ENCODE measurements around the gene CDCA3.

Gene CDCA3

GRCh38 chr12:6855322-6855721 lies 4.2 kb upstream of the CDCA3 start:
- TF ChIP-seq CTCF (IDR thresholded peaks at IDR 0.05; ENCODE audit: borderline replicate concordance, control extremely low read depth, extremely low read depth, insufficient read depth, missing control alignments) = no peak
- in situ Hi-C loops (cut with MboI; ENCODE audit: low sequenced_read_pairs, unreplicated experiment) = no loop called here

GRCh38 chr12:6854036-6854435 lies 3.0 kb upstream of the CDCA3 start:
- no peak for DNase-seq (ENCODE audit: low spot score)
- in situ Hi-C loops (cut with MboI; ENCODE audit: low sequenced_read_pairs, unreplicated experiment) = no loop called here
- TF ChIP-seq CTCF (IDR thresholded peaks at IDR 0.05; ENCODE audit: borderline replicate concordance, control extremely low read depth, extremely low read depth, insufficient read depth, missing control alignments) = no peak

More at GRCh38 chr12:6855322-6855721, 4.2 kb upstream of the CDCA3 start:
- no peak for DNase-seq (ENCODE audit: low spot score)

DNA sequence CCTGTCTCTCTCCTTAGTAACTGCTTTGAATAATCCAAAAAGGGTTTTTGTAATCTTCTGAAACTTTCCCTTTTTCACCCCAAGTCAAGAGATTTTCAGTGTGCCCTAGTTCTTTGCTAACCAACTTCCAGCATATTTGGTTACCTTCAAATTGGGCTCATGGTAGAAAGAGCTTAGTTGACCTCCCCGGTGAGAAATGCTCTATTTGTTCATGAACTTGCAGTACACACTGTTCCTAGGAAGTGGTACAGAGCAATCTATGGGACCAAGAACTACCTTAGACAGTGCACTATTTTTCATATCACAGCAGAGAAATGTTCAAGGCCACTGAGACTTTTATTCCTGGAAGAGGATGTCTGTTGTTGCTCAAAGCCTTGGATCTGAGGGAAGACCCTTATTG lies 2.5 kb upstream of the CDCA3 start:
- in situ Hi-C loops (cut with MboI; ENCODE audit: low sequenced_read_pairs, unreplicated experiment) = no loop called here
- TF ChIP-seq CTCF (IDR thresholded peaks at IDR 0.05; ENCODE audit: borderline replicate concordance, control extremely low read depth, extremely low read depth, insufficient read depth, missing control alignments) = no peak
- DNase-seq (ENCODE audit: low spot score) = no peak

- DNase-seq (ENCODE audit: low spot score) = no peak
- no peak for TF ChIP-seq CTCF (IDR thresholded peaks at IDR 0.05; ENCODE audit: borderline replicate concordance, control extremely low read depth, extremely low read depth, insufficient read depth, missing control alignments)
Observed at GRCh38 chr12:6852651-6853354, 1.7 kb upstream of the CDCA3 start.

GRCh38 chr12:6851921-6852650 lies 1.0 kb upstream of the CDCA3 start, which contains the start of gene USP5:
TSS of gene USP5 (plus strand) at chr12:6852150. CDS start at chr12:6852180, 30 bp downstream.
- in situ Hi-C loops (cut with MboI; ENCODE audit: low sequenced_read_pairs, unreplicated experiment) = no loop called here
- no peak for TF ChIP-seq CTCF (IDR thresholded peaks at IDR 0.05; ENCODE audit: borderline replicate concordance, control extremely low read depth, extremely low read depth, insufficient read depth, missing control alignments)
- DNase-seq (ENCODE audit: low spot score) = peak; percentile 96

More at GRCh38 chr12:6852651-6853354, 1.7 kb upstream of the CDCA3 start:
- in situ Hi-C loops (cut with MboI; ENCODE audit: low sequenced_read_pairs, unreplicated experiment) = no loop called here

DNA sequence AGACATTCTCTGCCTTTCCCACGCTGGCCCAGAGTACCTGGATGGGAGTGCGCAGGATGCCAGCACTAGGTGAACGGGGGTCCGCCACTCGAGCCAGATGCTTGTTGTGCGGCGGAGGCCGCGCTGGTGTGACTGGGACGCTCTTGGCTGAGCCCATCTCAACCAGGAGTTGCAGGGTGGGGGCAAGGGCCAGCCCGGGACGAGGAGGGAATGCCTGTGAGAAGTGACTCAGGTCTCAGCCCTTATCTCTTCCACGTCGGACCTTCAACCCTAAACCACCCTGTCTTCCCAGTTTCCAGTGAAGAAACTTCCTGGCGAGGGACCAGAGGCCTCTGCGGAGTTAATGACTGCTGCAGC lies 312 bp downstream of the CDCA3 start:
- in situ Hi-C loops (cut with MboI; ENCODE audit: low sequenced_read_pairs, unreplicated experiment) = no loop called here

More for the DNA sequence above, 312 bp downstream of the CDCA3 start:
- DNase-seq (ENCODE audit: low spot score) = no peak
- TF ChIP-seq CTCF (IDR thresholded peaks at IDR 0.05; ENCODE audit: borderline replicate concordance, control extremely low read depth, extremely low read depth, insufficient read depth, missing control alignments) = no peak

Measured in GM13976 (cell line).